ENCODE measurements around the gene PHLDB1. TPM values are rescaled to one million over a fixed set of nuclear protein-coding genes. Genes with fewer than 3 reads are reported as not detected.

The PHLDB1 gene
- total RNA-seq, 1 experiment from 2014 or later: 36.2 TPM

DNA sequence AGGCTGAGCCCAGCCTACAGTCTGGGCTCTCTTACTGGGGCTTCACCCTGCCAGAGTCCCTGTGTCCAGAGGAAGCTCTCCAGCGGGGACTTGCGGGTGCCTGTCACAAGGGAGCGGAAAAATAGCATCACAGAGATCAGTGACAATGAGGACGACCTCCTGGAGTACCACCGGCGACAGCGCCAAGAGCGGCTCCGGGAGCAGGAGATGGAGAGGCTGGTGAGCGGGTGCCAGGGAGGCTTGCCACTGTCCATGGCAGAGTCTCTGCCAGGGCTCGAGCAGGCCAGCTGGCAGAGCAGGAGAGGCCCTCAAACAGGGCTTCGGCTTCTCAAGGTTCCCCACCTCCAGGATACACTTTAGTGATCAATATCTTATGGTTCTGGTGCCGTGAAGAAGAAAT lies 21.0 kb downstream of the PHLDB1 start:
- Mint-ChIP-seq H3K4me3 (ENCODE audit: unreplicated experiment) (no peak overlapping the region), H3K4me1 (ENCODE audit: insufficient read depth, unreplicated experiment) (peaks cover 40% of the 10 kb centered on the region), H3K27ac (ENCODE audit: low read depth, unreplicated experiment) (no peak overlapping the region), H3K36me3 (ENCODE audit: insufficient read depth, unreplicated experiment) (peaks cover 49% of the 10 kb centered on the region), H3K9me3 (ENCODE audit: unreplicated experiment) (no peaks in the 10 kb centered on the region), H3K27me3 (ENCODE audit: insufficient read depth, unreplicated experiment) (no peaks in the 10 kb centered on the region)
- DNase-seq (ENCODE audit: unreplicated experiment): no peak
- intact Hi-C loops (cut with micrococcal nuclease): no loop called here
- BruUV-seq (replicated peaks): no TSS peak
- TF ChIP-seq, protein P1, sequence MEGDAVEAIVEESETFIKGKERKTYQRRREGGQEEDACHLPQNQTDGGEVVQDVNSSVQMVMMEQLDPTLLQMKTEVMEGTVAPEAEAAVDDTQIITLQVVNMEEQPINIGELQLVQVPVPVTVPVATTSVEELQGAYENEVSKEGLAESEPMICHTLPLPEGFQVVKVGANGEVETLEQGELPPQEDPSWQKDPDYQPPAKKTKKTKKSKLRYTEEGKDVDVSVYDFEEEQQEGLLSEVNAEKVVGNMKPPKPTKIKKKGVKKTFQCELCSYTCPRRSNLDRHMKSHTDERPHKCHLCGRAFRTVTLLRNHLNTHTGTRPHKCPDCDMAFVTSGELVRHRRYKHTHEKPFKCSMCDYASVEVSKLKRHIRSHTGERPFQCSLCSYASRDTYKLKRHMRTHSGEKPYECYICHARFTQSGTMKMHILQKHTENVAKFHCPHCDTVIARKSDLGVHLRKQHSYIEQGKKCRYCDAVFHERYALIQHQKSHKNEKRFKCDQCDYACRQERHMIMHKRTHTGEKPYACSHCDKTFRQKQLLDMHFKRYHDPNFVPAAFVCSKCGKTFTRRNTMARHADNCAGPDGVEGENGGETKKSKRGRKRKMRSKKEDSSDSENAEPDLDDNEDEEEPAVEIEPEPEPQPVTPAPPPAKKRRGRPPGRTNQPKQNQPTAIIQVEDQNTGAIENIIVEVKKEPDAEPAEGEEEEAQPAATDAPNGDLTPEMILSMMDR (IDR thresholded peaks at IDR 0.05; ENCODE audit: unreplicated experiment): no peak
- CTCF ChIA-PET: interaction anchor here (0.6 to 1.7 kb wide), 4 partner anchors 11 to 61 kb away, joined by 3 to 6 read pairs (median 4); no protein-coding TSS in a partner anchor
- POLR2A ChIA-PET: no interaction called here

DNA sequence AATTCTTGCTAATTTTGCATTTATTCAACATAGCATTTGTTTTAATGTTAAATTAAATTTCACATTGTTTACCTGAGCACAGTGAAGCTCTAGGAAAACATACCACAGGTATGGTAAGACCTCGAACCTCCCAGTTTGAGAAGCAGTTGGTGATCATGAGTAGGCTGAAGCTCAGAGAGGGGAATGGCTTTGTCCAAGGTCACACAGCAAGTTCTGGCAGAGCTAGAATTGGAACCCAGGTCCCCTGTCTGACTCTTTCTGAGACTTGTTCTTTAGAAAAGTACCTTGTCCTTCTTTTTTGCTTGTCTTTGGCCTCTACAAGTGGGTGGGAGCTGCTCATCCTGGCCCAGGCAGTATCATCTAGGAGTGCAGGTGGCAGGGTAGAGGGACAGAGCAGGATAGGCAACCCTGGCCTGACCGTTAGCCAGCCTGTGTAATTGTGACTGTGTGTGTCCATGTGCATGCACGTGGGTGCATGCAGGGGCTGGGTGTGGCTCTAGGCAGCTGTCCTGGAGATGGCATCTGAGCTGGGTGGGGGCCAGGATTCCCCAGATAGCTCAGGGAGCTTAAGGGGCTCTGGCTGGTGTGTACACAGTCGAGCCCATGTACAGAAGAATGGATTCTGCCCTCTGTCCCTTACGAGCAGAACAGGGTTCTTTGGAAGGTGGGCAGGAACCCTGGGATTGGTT lies 21.6 kb downstream of the PHLDB1 start:
- no peaks in the 10 kb centered on the region for H3K9me3 Mint-ChIP-seq (ENCODE audit: unreplicated experiment)
- H3K27ac Mint-ChIP-seq (ENCODE audit: low read depth, unreplicated experiment): no peak overlapping the region
- POLR2A ChIA-PET: interaction anchor here (0.7 kb wide), 1 partner anchor 11 kb away, joined by 3 read pairs; no protein-coding TSS in a partner anchor
- intact Hi-C loops (cut with micrococcal nuclease): no loop called here
- H3K4me1 Mint-ChIP-seq (ENCODE audit: insufficient read depth, unreplicated experiment): peaks cover 37% of the 10 kb centered on the region
- H3K36me3 Mint-ChIP-seq (ENCODE audit: insufficient read depth, unreplicated experiment): peaks cover 50% of the 10 kb centered on the region
- H3K27me3 Mint-ChIP-seq (ENCODE audit: insufficient read depth, unreplicated experiment): no peaks in the 10 kb centered on the region
- CTCF ChIA-PET: interaction anchor here (1.2 to 1.7 kb wide), 4 partner anchors 10 to 61 kb away, joined by 3 to 6 read pairs (median 4); no protein-coding TSS in a partner anchor
- no peak for DNase-seq (ENCODE audit: unreplicated experiment)
- no peak overlapping the region for H3K4me3 Mint-ChIP-seq (ENCODE audit: unreplicated experiment)
- TF ChIP-seq, protein P1 (IDR thresholded peaks at IDR 0.05; ENCODE audit: unreplicated experiment): no peak
- BruUV-seq (replicated peaks): no TSS peak

DNA sequence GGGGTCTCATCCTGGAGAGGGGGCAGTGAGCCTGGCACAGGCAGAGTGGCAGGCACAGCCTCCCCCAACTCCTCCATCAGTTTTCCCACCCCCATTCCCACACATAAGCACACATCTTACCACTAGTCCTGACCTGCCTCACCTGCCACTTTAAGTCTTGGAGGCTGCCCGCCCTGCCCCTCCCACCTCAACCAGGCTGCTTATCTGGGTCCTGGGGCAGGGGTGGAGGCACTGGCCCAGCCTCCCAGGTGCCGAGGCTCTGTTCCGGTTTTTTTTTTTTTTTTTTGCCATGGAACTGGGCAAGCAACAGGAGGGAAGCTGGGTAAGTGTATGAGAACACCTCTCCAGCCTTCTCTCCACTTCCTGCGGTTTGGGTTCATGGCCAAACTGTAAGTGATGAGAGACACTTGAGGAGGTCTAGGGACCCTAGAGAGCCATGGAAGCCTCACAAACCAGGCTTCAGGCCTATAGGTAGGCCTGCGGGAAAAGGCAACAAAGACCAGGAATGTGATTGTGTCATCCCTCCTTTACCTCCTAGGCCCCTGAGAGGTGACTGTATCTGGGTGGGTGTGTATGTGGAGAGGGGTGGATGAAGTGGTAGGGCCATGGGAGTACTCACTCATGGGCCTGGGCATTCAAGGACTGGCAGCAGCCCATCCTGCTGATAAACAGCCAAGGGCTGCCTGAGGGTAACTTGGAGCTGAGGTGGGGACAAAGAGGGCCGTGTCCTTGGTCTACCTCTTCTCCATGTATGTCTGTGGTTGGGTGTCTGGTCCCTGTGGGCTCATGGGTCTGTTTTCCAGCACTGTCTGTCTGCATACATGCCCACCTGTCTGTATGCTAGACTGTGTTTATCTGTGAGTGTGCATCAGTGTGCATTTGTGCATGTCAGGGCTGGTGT lies 22.6 kb downstream of the PHLDB1 start:
- no peak overlapping the region for H3K4me3 Mint-ChIP-seq (ENCODE audit: unreplicated experiment)
- POLR2A ChIA-PET: no interaction called here

More for the DNA sequence above, 22.6 kb downstream of the PHLDB1 start:
- intact Hi-C loops (cut with micrococcal nuclease): no loop called here
- Mint-ChIP-seq H3K9me3 (ENCODE audit: unreplicated experiment) (no peaks in the 10 kb centered on the region), H3K27me3 (ENCODE audit: insufficient read depth, unreplicated experiment) (no peaks in the 10 kb centered on the region), H3K4me1 (ENCODE audit: insufficient read depth, unreplicated experiment) (peaks cover 37% of the 10 kb centered on the region), H3K36me3 (ENCODE audit: insufficient read depth, unreplicated experiment) (peaks cover 56% of the 10 kb centered on the region), H3K27ac (ENCODE audit: low read depth, unreplicated experiment) (no peak overlapping the region)
- TF ChIP-seq, protein P1 (IDR thresholded peaks at IDR 0.05; ENCODE audit: unreplicated experiment): no peak
- no TSS peak for BruUV-seq (replicated peaks)
- DNase-seq (ENCODE audit: unreplicated experiment): no peak
- CTCF ChIA-PET: interaction anchor here (1.2 to 1.7 kb wide), 4 partner anchors 9 to 60 kb away, joined by 3 to 6 read pairs (median 4); no protein-coding TSS in a partner anchor

Measured in MCF 10A (cell line).